ENCODE data around the gene TEK.

TEK gene

DNA sequence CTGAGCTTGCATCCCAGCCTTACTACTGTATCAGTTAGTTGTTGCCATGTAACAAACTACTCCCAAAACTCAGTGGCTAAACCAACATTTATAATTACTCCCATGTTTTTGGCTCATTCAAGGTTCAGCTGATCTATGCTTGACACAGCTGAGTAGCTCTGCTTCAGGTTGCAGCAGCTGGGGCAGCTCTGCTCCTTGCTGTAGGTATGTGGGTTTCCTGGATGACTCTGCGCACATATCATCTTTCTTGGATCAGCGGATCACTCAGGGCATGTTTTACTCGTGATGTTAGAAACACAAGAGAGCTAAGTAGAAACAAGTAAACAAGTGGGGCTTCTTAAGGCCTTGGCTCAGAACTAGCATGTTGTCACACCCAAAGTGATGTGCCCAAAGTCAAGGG, 15.1 kb downstream of the TEK start:
- no peak overlapping the region for H3K4me3 ChIP-seq (ENCODE audit: low read depth, low read length)
- TF ChIP-seq, protein P1, sequence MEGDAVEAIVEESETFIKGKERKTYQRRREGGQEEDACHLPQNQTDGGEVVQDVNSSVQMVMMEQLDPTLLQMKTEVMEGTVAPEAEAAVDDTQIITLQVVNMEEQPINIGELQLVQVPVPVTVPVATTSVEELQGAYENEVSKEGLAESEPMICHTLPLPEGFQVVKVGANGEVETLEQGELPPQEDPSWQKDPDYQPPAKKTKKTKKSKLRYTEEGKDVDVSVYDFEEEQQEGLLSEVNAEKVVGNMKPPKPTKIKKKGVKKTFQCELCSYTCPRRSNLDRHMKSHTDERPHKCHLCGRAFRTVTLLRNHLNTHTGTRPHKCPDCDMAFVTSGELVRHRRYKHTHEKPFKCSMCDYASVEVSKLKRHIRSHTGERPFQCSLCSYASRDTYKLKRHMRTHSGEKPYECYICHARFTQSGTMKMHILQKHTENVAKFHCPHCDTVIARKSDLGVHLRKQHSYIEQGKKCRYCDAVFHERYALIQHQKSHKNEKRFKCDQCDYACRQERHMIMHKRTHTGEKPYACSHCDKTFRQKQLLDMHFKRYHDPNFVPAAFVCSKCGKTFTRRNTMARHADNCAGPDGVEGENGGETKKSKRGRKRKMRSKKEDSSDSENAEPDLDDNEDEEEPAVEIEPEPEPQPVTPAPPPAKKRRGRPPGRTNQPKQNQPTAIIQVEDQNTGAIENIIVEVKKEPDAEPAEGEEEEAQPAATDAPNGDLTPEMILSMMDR (IDR thresholded peaks at IDR 0.05; ENCODE audit: control insufficient read depth, extremely low read depth, insufficient read depth) = no peak
- no peak for DNase-seq (ENCODE audit: low read depth)

DNA sequence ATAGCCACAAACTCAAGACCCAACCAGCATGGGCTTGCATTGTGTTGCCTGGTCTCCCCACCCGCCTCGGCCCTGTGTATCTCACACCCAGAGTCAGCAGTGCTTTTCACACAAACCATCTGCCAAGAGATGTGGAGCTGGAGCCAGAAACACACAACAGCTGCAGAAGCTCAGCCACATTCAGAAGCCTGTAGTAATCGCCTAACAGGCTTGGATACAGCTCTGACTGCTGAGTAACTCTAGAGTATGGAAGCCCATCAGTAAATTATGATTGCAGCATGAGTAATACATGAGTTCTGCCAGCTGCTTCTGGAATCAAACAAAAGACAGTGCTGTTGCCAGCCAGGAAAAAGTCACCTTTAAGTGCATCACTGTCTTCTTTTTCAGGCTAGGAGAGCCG, 16.0 kb downstream of the TEK start:
- DNase-seq (ENCODE audit: low read depth) = peak; percentile 35
- TF ChIP-seq, protein P1 (IDR thresholded peaks at IDR 0.05; ENCODE audit: control insufficient read depth, extremely low read depth, insufficient read depth) = no peak
- H3K4me3 ChIP-seq (ENCODE audit: low read depth, low read length) = no peak overlapping the region

DNA sequence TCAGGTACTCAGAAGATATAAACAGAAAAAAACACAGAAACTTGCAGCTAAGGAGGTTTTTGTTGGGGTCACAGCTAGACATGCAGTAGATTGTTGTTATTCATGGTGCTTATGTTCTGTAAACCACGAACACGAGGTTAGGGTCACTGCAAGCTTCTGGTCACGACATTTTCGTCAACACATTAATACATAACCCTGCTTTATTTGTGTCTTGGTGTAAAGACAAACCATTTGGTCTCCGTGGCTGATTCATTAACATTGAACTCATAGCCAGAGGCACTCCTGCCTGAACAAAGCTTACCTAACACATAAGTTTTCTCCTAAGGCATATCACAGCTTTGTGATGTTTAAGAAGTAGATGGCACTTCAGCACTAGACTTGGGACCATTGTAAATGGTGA, 16.9 kb downstream of the TEK start:
- H3K4me3 ChIP-seq (ENCODE audit: low read depth, low read length) = no peak overlapping the region
- no peak for DNase-seq (ENCODE audit: low read depth)
- TF ChIP-seq, protein P1 (IDR thresholded peaks at IDR 0.05; ENCODE audit: control insufficient read depth, extremely low read depth, insufficient read depth) = no peak

DNA sequence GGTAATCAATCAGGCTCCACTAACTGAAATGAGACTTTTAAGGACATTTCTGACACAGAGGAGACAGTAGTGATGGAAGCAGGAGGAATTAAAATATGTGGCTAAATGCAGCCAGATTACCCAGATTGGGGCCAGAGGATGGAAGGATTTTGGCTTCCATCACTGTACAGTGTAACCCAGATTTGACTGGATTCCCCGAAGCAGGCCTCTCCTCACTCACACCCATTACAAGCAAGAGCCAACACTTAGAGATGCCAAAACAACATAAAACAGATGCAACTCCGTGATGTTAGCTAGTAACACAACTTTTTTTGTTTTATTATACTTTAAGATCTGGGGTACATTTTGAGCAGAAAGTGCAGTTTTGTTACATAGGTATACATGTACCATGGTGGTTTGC, 17.6 kb downstream of the TEK start:
- no peak for DNase-seq (ENCODE audit: low read depth)
- TF ChIP-seq, protein P1 (IDR thresholded peaks at IDR 0.05; ENCODE audit: control insufficient read depth, extremely low read depth, insufficient read depth) = no peak
- no peak overlapping the region for H3K4me3 ChIP-seq (ENCODE audit: low read depth, low read length)

DNA sequence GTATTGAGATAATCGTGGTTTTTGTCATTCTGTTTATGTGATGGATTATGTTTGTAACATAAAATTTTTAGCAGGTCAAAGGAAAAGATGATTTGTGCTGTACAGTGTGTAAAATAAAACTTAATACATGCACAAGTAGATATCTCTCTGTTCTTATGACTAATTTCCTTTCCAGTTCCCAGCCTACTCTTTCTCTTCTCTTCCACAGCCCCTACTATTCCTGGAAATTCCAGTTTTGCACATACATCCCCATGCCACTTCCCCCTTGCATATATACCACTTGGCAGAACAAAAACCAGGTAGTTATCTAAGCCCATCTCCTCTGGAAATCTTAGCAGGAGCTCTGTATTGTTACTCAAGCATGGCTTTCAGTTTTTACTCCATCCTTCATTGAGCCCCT, 20.2 kb downstream of the TEK start:
- TF ChIP-seq, protein P1 (IDR thresholded peaks at IDR 0.05; ENCODE audit: control insufficient read depth, extremely low read depth, insufficient read depth) = no peak
- DNase-seq (ENCODE audit: low read depth) = no peak
- no peak overlapping the region for H3K4me3 ChIP-seq (ENCODE audit: low read depth, low read length)

DNA sequence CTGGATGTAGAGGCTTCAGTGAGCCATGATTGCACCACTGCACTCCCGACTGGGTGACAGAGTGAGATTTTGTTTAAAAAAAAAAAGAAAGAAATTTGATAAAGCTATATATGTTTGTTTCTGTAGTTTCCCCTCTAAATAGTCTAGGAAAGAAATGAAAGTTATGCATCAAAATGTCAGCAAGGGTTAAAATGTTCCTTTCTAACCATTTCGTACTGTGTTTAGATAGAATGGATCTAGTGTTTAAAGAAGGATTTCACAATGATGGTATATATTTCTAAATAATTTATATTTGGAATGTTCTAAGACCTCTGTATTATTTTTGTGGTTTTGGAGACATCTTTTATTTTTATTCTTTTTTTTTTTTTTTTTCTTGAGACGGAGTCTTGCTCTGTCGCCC, 22.7 kb downstream of the TEK start:
- TF ChIP-seq, protein P1 (IDR thresholded peaks at IDR 0.05; ENCODE audit: control insufficient read depth, extremely low read depth, insufficient read depth) = no peak

DNA sequence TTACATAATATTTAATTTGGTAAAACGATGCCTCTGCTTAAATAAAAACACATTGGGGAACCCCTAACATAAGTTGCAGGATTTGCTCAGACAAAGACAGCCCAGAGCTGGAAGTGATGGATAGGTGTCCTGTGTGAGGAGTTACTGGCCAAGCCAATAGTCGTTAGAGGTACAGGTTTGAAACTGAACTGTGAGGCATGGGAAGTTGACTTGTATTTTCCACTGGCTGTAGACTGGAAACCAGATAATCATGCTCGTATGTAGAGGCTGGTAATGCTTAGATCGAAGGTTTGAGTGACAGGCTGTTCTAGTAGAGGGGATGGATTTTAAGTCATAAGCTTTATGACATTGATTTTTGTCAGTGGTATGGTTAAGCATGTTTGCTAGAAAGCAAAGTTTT, 24.8 kb downstream of the TEK start:
- H3K4me3 ChIP-seq (ENCODE audit: low read depth, low read length) = no peak overlapping the region
- DNase-seq (ENCODE audit: low read depth) = no peak
- TF ChIP-seq, protein P1 (IDR thresholded peaks at IDR 0.05; ENCODE audit: control insufficient read depth, extremely low read depth, insufficient read depth) = no peak

More for the DNA sequence above, 22.7 kb downstream of the TEK start:
- no peak for DNase-seq (ENCODE audit: low read depth)
- no peak overlapping the region for H3K4me3 ChIP-seq (ENCODE audit: low read depth, low read length)

All from LNCaP clone FGC (cell line).